Panc1 (cell line): ENCODE measurements around the gene RUNX3. TPM values are rescaled to one million over a fixed set of nuclear protein-coding genes. Genes with fewer than 3 reads are reported as not detected.

ENCODE experiments used
- ATAC-seq: fragments of 200-7000 bp; cut with Tn5 transposase; 2 replicates; pipeline ENCODE4 v1.9.1; 2020; ENCODE audit warnings: mild to moderate bottlenecking, moderate library complexity
- BruUV-seq: library from RNA; stranded (reverse); fragments of 400-500 nt; replicated peaks from 2 replicates; lab custom pipeline; 2021; lab: Mats Ljungman, UMichigan
- CTCF ChIA-PET: fragments of 300-600 bp; sonication (Branson Sonifier 250); formaldehyde crosslinking; loops from one replicate; lab custom pipeline; 2022; ENCODE audit warnings: antibody characterized with exemption; lab: Charles Lee
- POLR2A ChIA-PET: fragments of 300-600 bp; sonication (Branson Sonifier 250); formaldehyde crosslinking; loops from one replicate; lab custom pipeline; 2022; ENCODE audit warnings: antibody characterized with exemption; lab: Charles Lee
- DNase-seq: peaks from one replicate; pipeline ENCODE4 v3.0.0-alpha.2; 2010; ENCODE audit warnings: low read depth, low spot score
- H3K27ac ChIP-seq: 2 replicates; pipeline ENCODE4 v1.5.1; 2011; ENCODE audit warnings: mild to moderate bottlenecking, low read length, inconsistent platforms
- H3K27me3 ChIP-seq: fragments of 200-500 bp; sonication (Bioruptor generic); 2 replicates; pipeline ENCODE4 v1.6.0; 2014; ENCODE audit warnings: low read length, inconsistent platforms; ENCODE audit not compliant: control insufficient read depth, insufficient read depth
- H3K36me3 ChIP-seq: fragments of 200-500 bp; sonication (Bioruptor generic); 2 replicates; pipeline ENCODE4 v1.5.1; 2014; ENCODE audit warnings: inconsistent platforms, mild to moderate bottlenecking, low read length, moderate library complexity; ENCODE audit not compliant: control insufficient read depth, insufficient read depth
- H3K4me1 ChIP-seq: 2 replicates; pipeline ENCODE4 v1.5.1; 2011; ENCODE audit warnings: inconsistent platforms, mild to moderate bottlenecking, low read length, moderate library complexity; ENCODE audit not compliant: control insufficient read depth, insufficient read depth
- H3K4me3 ChIP-seq, 2 experiments: 2 replicates each; pipeline ENCODE4 v1.5.1; 2011 to 2012; ENCODE audit warnings: low read depth in 2 of 2, low read length in 2 of 2, mild to moderate bottlenecking in 2 of 2, inconsistent platforms in 1 of 2, moderate library complexity in 1 of 2
- H3K9me3 ChIP-seq: fragments of 200-500 bp; sonication (Bioruptor generic); 2 replicates; pipeline ENCODE4 v1.5.1; 2014; ENCODE audit warnings: low read depth, mild to moderate bottlenecking, inconsistent platforms, low read length, moderate library complexity; ENCODE audit not compliant: control insufficient read depth, insufficient read depth
- POLR2AphosphoS5 ChIP-seq: IDR thresholded peaks from 2 replicates; pipeline ENCODE4 v1.6.1; 2012; ENCODE audit warnings: mild to moderate bottlenecking, low read depth, low read length, moderate library complexity
- SIN3A ChIP-seq: IDR thresholded peaks from 2 replicates; pipeline ENCODE4 v1.6.1; 2012; ENCODE audit warnings: low read depth, mild to moderate bottlenecking, low read length, moderate library complexity, borderline replicate concordance; ENCODE audit not compliant: insufficient read depth
- TCF7L2 ChIP-seq: IDR thresholded peaks from 2 replicates; pipeline ENCODE4 v1.6.1; 2011; ENCODE audit warnings: mild to moderate bottlenecking, low read depth, low read length, inconsistent platforms
- in situ Hi-C: cut with HindIII; loops from 2 replicates; pipeline ENCODE4 v1.10.0; 2016; ENCODE audit warnings: low sequenced_read_pairs, low pct_unique_long_range_greater_than_20kb
- intact Hi-C: fragments of 100-400 bp; cut with micrococcal nuclease; formaldehyde crosslinking; loops from one replicate; pipeline ENCODE4 v1.10.0; 2022; ENCODE audit not compliant: unreplicated experiment
- total RNA-seq: library from RNA; stranded (reverse); gene quantifications from one replicate; pipeline ENCODE4 v1.2.1, GENCODE V29; 2021; ENCODE audit not compliant: unreplicated experiment
- TF ChIP-seq, protein P1 (sequence below): fragments of 450-650 bp; IDR thresholded peaks from 2 replicates; pipeline ENCODE4 v1.5.1; 2017; ENCODE audit warnings: mild to moderate bottlenecking
- TF ChIP-seq, protein P2 (sequence below), 2 experiments: IDR thresholded peaks; 2 replicates each; pipeline ENCODE4 v1.6.1; 2011 to 2012; ENCODE audit warnings: low read depth in 2 of 2, control low read depth in 1 of 2, low read length in 1 of 2, mild to moderate bottlenecking in 1 of 2, moderate library complexity in 1 of 2; ENCODE audit not compliant: insufficient read depth in 1 of 2

RUNX3 gene
- total RNA-seq, 1 experiment from 2014 or later: 0.10 TPM

DNA sequence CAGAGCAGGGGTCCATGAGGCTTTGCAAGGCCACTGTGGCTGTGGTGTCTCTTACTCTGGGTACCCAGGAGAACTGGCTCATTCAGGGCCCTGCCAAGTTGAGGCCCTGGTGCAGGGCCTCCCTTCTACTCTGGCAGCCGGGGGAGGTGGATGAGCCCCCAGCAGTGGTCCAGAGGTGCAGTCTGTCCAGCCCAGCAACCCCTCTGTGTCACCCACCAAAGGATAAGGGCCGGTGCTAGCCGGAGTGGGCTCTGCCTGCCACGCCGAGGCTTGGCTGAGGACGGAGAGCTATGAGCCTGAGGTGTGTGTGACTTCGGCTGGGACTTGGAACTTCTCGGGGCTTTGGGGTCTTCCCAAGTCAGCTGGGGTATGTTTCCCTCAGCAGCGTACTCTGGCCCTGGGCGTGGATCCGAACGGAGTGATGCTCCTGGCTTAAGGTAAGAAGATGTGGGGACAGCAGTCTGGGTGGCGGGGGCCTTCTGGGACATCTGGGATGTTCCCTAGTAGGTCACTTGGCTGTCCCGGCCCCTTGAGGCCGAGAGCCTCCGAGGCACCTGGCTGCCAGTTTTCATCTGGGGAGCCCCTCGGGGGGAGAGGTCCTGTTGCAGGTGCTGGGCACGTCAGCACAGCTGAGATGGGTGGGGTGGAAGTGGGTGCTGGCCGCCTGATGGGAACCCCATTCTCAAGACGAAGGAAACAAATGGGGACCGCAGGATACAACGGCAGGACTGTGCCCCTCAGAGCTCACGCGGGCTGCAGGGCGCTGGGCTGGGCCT lies 25.9 kb downstream of the RUNX3 start:
- Histone ChIP-seq H3K9me3 (no peaks in the 10 kb centered on the region), H3K4me1 (no peaks in the 10 kb centered on the region), H3K36me3 (no peaks in the 10 kb centered on the region), H3K4me3 (no peak overlapping the region), H3K27me3 (no peaks in the 10 kb centered on the region), H3K27ac (no peak overlapping the region)
- ChIA-PET POLR2A (no interaction called here), CTCF (interaction anchor here (0.5 to 0.6 kb wide), 2 partner anchors 29 to 304 kb away, joined by 3 to 6 read pairs; no protein-coding TSS in a partner anchor)
- no peak for ATAC-seq
- DNase-seq: no peak
- in situ Hi-C loops: no loop called here
- intact Hi-C loops: no loop called here
- TF ChIP-seq TCF7L2 (no peak), SIN3A (no peak), POLR2AphosphoS5 (no peak)
- TF ChIP-seq, protein P1, sequence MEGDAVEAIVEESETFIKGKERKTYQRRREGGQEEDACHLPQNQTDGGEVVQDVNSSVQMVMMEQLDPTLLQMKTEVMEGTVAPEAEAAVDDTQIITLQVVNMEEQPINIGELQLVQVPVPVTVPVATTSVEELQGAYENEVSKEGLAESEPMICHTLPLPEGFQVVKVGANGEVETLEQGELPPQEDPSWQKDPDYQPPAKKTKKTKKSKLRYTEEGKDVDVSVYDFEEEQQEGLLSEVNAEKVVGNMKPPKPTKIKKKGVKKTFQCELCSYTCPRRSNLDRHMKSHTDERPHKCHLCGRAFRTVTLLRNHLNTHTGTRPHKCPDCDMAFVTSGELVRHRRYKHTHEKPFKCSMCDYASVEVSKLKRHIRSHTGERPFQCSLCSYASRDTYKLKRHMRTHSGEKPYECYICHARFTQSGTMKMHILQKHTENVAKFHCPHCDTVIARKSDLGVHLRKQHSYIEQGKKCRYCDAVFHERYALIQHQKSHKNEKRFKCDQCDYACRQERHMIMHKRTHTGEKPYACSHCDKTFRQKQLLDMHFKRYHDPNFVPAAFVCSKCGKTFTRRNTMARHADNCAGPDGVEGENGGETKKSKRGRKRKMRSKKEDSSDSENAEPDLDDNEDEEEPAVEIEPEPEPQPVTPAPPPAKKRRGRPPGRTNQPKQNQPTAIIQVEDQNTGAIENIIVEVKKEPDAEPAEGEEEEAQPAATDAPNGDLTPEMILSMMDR: no peak
- BruUV-seq: no TSS peak

DNA sequence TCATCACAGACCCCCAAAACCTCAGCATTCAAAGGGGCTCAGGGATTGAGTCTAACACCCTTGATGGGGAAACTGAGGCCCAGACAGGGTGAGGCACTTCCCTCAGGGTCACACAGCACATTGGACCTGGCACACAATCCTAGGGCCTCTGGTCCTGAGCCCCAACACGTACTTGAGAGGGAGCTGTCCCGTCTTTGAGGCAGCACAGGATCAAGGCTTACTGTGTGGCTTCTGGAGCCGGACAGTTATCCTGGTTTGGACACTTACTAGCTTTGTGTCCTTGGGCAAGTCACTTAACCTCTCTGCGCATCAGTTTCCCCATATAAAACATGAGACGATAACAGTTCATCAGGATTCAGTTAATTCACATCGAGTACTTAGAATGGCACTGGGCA lies 26.5 kb downstream of the RUNX3 start:
- POLR2A ChIA-PET: no interaction called here
- DNase-seq (no peak), ATAC-seq (no peak)
- TF ChIP-seq, protein P2, sequence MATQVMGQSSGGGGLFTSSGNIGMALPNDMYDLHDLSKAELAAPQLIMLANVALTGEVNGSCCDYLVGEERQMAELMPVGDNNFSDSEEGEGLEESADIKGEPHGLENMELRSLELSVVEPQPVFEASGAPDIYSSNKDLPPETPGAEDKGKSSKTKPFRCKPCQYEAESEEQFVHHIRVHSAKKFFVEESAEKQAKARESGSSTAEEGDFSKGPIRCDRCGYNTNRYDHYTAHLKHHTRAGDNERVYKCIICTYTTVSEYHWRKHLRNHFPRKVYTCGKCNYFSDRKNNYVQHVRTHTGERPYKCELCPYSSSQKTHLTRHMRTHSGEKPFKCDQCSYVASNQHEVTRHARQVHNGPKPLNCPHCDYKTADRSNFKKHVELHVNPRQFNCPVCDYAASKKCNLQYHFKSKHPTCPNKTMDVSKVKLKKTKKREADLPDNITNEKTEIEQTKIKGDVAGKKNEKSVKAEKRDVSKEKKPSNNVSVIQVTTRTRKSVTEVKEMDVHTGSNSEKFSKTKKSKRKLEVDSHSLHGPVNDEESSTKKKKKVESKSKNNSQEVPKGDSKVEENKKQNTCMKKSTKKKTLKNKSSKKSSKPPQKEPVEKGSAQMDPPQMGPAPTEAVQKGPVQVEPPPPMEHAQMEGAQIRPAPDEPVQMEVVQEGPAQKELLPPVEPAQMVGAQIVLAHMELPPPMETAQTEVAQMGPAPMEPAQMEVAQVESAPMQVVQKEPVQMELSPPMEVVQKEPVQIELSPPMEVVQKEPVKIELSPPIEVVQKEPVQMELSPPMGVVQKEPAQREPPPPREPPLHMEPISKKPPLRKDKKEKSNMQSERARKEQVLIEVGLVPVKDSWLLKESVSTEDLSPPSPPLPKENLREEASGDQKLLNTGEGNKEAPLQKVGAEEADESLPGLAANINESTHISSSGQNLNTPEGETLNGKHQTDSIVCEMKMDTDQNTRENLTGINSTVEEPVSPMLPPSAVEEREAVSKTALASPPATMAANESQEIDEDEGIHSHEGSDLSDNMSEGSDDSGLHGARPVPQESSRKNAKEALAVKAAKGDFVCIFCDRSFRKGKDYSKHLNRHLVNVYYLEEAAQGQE (IDR thresholded peaks at IDR 0.05; ENCODE audit: insufficient read depth in 1 of 2, low read depth in 2 of 2, low read length in 1 of 2): no peak
- TF ChIP-seq SIN3A (no peak), POLR2AphosphoS5 (no peak), TCF7L2 (no peak)
- TF ChIP-seq, protein P1: no peak
- in situ Hi-C loops: no loop called here
- Histone ChIP-seq H3K27ac (no peak overlapping the region), H3K4me3 (no peak overlapping the region), H3K4me1 (no peaks in the 10 kb centered on the region), H3K36me3 (no peaks in the 10 kb centered on the region), H3K9me3 (no peaks in the 10 kb centered on the region), H3K27me3 (no peaks in the 10 kb centered on the region)
- no TSS peak for BruUV-seq
- intact Hi-C loops: no loop called here
- CTCF ChIA-PET: no interaction called here
